ENCODE results near the gene DCC.

- no peak for TF ChIP-seq CTCF (IDR thresholded peaks at IDR 0.05)
- TF ChIP-seq EZH2 (IDR thresholded peaks at IDR 0.05; ENCODE audit: borderline replicate concordance, insufficient read depth, low read depth, low read length, poor library complexity, severe bottlenecking): no peak
Observed at GRCh38 chr18:53411511-53411910, 1071.5 kb downstream of the DCC start.

All from B cell (primary cell).